Stimulated activated CD4-positive, alpha-beta T cell treated with anti-CD3 and anti-CD28 coated beads, TNF-alpha, amount 100 ng/mL, for 24 hours (primary cell): ENCODE results near the gene WBP1L.
"Not testable (repeated sequence)": the region's sequence is repeated elsewhere in the genome, so short reads cannot be mapped to it uniquely, and the experiment has no call there.

Experiments used
- DNase-seq, 3 experiments: peaks; one replicate each; pipeline ENCODE4 v3.0.0-alpha.2; 2020; ENCODE audit warnings: low read depth in 3 of 3

WBP1L gene

GRCh38 chr10:102723989-102724388 lies 19.8 kb upstream of the WBP1L start:
- no peak for DNase-seq

- DNase-seq, result no peak
Observed at GRCh38 chr10:102726274-102726673, 17.5 kb upstream of the WBP1L start.

GRCh38 chr10:102727037-102727818 lies 16.5 kb upstream of the WBP1L start:
- DNase-seq, result no peak

GRCh38 chr10:102729029-102730026 lies 14.4 kb upstream of the WBP1L start:
- DNase-seq, result peak in 1 of 3 experiments; percentile 55

GRCh38 chr10:102731222-102731800 lies 12.4 kb upstream of the WBP1L start:
- DNase-seq, result no peak

- DNase-seq, result no peak
Observed at GRCh38 chr10:102732661-102733060, 11.1 kb upstream of the WBP1L start.

GRCh38 chr10:102735065-102735562 lies 8.6 kb upstream of the WBP1L start:
- no peak for DNase-seq

- no peak for DNase-seq
Observed at GRCh38 chr10:102738692-102739121, 5.0 kb upstream of the WBP1L start.

- no peak for DNase-seq
Observed at GRCh38 chr10:102740229-102740628, 3.5 kb upstream of the WBP1L start.

GRCh38 chr10:102741726-102742237 lies 2.0 kb upstream of the WBP1L start:
- no peak for DNase-seq

- not testable (repeated sequence) for DNase-seq
Observed at GRCh38 chr10:102742313-102742712, 1.4 kb upstream of the WBP1L start.

GRCh38 chr10:102743078-102743587 lies 615 bp upstream of the WBP1L start:
- DNase-seq, result no peak

- DNase-seq, result no peak
Observed at GRCh38 chr10:102744374-102745051, 765 bp downstream of the WBP1L start.

GRCh38 chr10:102745157-102745556 lies 1.4 kb downstream of the WBP1L start:
- DNase-seq, result no peak

GRCh38 chr10:102752266-102752930 lies 8.7 kb downstream of the WBP1L start:
- DNase-seq, result no peak

GRCh38 chr10:102752934-102753664 lies 9.4 kb downstream of the WBP1L start:
- DNase-seq, result no peak

GRCh38 chr10:102753718-102754117 lies 10.0 kb downstream of the WBP1L start:
- DNase-seq, result no peak

- DNase-seq, result no peak
Observed at GRCh38 chr10:102757323-102757722, 13.6 kb downstream of the WBP1L start.

- DNase-seq, result no peak
Observed at GRCh38 chr10:102758240-102758932, 14.6 kb downstream of the WBP1L start.
